ENCODE measurements around the gene PRDM2. TPM values are rescaled to one million over a fixed set of nuclear protein-coding genes. Genes with fewer than 3 reads are reported as not detected.
A peak's percentile ranks its signal among the peaks of the same experiment; 100 is the strongest.

The PRDM2 gene
- total RNA-seq, 1 donor from 2014 or later, result 55.2 TPM

DNA sequence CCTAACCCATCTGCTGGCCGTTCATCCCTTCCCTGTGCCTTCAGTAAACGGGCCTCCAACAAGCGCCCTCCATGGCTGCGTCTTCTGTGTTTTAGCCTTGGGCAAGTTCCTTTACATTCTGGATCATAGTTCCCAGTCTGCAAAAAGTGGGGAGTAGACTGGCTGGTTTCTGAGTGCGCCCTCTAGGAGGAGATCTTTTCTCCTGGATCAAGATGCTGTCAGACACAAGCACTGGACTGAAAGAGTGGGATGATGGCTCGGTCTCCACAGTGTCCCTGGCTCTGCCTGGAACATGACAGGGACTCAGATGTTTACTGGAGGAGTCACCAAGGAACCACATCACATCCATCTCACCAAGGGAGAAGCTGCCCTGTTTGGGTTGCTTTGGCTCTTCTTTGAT is 88.8 kb downstream of the PRDM2 start:
- DNase-seq (ENCODE audit: low read depth, low spot score), result no peak
- Mint-ChIP-seq H3K4me3 (no peak overlapping the region), H3K27me3 (ENCODE audit: low read depth) (no peaks in the 10 kb centered on the region), H3K36me3 (ENCODE audit: low read depth) (peaks cover 8% of the 10 kb centered on the region), H3K9me3 (no peaks in the 10 kb centered on the region), H3K27ac (ENCODE audit: unreplicated experiment) (no peak overlapping the region), H3K4me1 (peaks cover 14% of the 10 kb centered on the region)
- no peak for TF ChIP-seq CTCF (conservative IDR thresholded peaks at IDR 0.05)

DNA sequence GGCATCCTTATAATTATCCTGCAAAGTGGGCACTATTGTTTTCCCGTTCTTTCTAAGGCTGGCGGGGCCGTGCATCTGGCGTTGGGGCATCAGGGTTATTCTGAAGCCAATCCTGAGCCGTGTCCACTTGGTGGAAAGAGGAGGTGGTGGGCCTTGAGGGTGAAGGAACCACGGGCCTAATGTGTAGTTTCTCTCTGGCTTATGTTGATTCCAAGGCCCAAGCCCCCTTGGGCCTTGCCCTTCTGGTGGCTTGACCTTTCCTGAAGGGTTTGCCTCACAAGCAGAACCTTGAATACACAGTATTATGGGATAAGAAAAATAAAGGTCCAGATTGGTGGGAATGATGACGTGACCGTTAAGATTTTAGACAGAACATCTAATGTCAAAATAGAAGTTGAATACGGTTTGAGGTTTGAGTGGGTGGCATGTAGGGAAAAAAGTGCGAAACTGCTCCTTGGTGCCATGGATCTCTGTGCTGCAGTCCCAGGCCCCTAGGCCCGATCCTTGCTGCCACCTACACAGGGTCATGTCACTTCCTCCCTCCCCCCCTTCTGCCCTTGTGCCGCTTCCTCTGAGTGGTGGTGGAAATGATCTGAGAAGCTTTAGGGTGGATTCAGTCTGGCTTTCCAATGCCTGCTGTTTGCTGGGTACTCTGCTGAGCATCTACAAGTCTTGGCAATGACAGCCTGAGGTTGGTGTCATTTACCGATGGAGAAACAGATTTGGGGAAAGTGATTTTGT is 90.5 kb downstream of the PRDM2 start:
- DNase-seq (ENCODE audit: low read depth, low spot score), result no peak
- Mint-ChIP-seq H3K9me3 (no peaks in the 10 kb centered on the region), H3K36me3 (ENCODE audit: low read depth) (peaks cover 15% of the 10 kb centered on the region), H3K4me3 (no peak overlapping the region), H3K27ac (ENCODE audit: unreplicated experiment) (no peak overlapping the region), H3K4me1 (peaks cover 4% of the 10 kb centered on the region), H3K27me3 (ENCODE audit: low read depth) (no peaks in the 10 kb centered on the region)
- TF ChIP-seq CTCF (conservative IDR thresholded peaks at IDR 0.05), result no peak

GRCh38 chr1:13792419-13792818 is 92.4 kb downstream of the PRDM2 start:
- H3K36me3 Mint-ChIP-seq (ENCODE audit: low read depth), result peaks cover 19% of the 10 kb centered on the region
- DNase-seq (ENCODE audit: low read depth, low spot score), result no peak
- no peak for TF ChIP-seq CTCF (conservative IDR thresholded peaks at IDR 0.05)
- peaks cover 4% of the 10 kb centered on the region for H3K4me1 Mint-ChIP-seq
- H3K4me3 Mint-ChIP-seq, result no peak overlapping the region
- no peaks in the 10 kb centered on the region for H3K27me3 Mint-ChIP-seq (ENCODE audit: low read depth)
- no peaks in the 10 kb centered on the region for H3K9me3 Mint-ChIP-seq
- H3K27ac Mint-ChIP-seq (ENCODE audit: unreplicated experiment), result peak overlapping the region; percentile 46

GRCh38 chr1:13793088-13793730 is 93.2 kb downstream of the PRDM2 start:
- peaks cover 9% of the 10 kb centered on the region for H3K4me1 Mint-ChIP-seq
- no peaks in the 10 kb centered on the region for H3K9me3 Mint-ChIP-seq
- H3K27me3 Mint-ChIP-seq (ENCODE audit: low read depth), result no peaks in the 10 kb centered on the region
- H3K27ac Mint-ChIP-seq (ENCODE audit: unreplicated experiment), result no peak overlapping the region
- TF ChIP-seq CTCF (conservative IDR thresholded peaks at IDR 0.05), result no peak
- H3K36me3 Mint-ChIP-seq (ENCODE audit: low read depth), result peaks cover 19% of the 10 kb centered on the region
- no peak for DNase-seq (ENCODE audit: low read depth, low spot score)
- H3K4me3 Mint-ChIP-seq, result no peak overlapping the region

DNA sequence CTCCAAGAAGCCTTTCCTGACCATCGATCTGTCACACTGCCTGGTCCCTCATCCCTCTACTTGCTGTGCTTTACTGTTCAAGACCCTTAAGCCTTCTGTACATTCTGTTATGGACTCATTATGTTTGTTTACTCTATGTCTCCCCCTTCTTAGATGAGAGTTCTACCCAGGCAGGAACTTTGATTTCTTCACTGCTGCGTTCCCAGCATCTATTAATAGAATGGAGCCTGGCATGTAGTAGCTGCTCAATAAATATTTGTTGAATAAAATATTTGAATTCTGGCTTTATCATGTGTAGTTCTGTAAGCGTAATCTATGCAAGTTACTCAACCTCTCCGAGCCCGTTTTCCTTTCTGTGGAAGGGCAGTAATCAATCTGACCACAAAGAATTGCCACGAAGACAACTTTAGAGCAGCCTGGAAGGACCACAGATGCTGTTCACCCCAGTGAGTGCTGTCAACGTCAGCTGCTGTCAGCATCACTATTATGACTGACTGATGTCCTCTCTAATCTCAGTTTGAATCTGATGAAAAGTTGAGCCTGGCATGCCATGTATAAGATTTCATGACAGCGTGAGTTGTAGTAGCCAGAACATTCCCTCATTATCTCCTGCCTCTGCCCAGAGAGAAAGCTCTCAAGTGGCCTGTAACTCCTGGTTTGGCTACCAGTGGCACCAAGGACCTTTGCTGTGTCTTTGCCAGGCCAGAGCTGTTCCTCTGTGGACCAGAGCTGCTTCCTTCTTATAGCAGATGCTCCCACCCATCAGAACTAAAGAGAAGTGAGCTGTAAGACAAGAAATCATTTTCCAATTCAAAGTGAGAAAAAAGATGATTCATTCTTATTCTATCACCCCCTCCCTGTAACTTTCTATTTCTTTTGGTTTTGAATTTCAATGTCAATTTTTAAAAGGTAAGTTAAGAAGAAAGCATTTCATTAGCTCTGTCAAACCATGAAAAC is 94.5 kb downstream of the PRDM2 start:
- Mint-ChIP-seq H3K27me3 (ENCODE audit: low read depth) (no peaks in the 10 kb centered on the region), H3K9me3 (no peaks in the 10 kb centered on the region), H3K36me3 (ENCODE audit: low read depth) (peaks cover 19% of the 10 kb centered on the region), H3K27ac (ENCODE audit: unreplicated experiment) (no peak overlapping the region), H3K4me3 (no peak overlapping the region), H3K4me1 (peaks cover 12% of the 10 kb centered on the region)
- no peak for DNase-seq (ENCODE audit: low read depth, low spot score)
- no peak for TF ChIP-seq CTCF (conservative IDR thresholded peaks at IDR 0.05)

Data from neural crest cell (in vitro differentiated cells).